ENCODE results near the gene SCUBE1.

DNA sequence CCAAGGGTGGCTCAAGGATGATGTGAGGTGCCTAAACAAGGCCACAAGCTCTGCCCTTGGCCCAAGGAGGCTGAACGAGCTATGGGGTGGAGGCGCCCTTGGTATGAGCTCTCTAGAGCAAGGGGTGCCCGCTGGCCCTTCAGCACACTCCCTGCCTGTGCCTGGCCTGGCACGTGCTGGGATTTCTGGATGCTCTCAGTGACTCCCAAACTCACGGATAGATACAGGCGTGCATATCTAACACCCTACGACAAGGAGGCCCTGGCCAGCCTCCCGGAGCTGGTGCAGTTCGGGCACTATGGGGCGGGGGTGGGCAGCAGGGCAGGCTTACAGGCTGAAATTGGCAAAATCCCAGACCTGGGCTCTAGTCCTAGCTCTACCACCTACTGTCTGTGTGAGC is 30.6 kb downstream of the SCUBE1 start:
- TF ChIP-seq POLR2A (IDR thresholded peaks at IDR 0.05), result no peak
- TF ChIP-seq, protein P1, sequence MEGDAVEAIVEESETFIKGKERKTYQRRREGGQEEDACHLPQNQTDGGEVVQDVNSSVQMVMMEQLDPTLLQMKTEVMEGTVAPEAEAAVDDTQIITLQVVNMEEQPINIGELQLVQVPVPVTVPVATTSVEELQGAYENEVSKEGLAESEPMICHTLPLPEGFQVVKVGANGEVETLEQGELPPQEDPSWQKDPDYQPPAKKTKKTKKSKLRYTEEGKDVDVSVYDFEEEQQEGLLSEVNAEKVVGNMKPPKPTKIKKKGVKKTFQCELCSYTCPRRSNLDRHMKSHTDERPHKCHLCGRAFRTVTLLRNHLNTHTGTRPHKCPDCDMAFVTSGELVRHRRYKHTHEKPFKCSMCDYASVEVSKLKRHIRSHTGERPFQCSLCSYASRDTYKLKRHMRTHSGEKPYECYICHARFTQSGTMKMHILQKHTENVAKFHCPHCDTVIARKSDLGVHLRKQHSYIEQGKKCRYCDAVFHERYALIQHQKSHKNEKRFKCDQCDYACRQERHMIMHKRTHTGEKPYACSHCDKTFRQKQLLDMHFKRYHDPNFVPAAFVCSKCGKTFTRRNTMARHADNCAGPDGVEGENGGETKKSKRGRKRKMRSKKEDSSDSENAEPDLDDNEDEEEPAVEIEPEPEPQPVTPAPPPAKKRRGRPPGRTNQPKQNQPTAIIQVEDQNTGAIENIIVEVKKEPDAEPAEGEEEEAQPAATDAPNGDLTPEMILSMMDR (IDR thresholded peaks at IDR 0.05), result no peak
